GM23338 (cell line): ENCODE results near the gene INSL3. TPM values are rescaled to one million over a fixed set of nuclear protein-coding genes. Genes with fewer than 3 reads are reported as not detected.
A peak's percentile ranks its signal among the peaks of the same experiment; 100 is the strongest.
"Not testable (repeated sequence)": the region's sequence is repeated elsewhere in the genome, so short reads cannot be mapped to it uniquely, and the experiment has no call there.

Experiments used
- ATAC-seq: fragments of 200-7000 bp; cut with Tn5 transposase; 3 replicates; pipeline ENCODE4 v1.9.1; 2020
- DNase-seq: peaks from one replicate; pipeline ENCODE4 v3.0.0-alpha.2; 2015; ENCODE audit warnings: low spot score
- H2AFZ ChIP-seq: fragments of 200-600 bp; sonication (generic); 2 replicates; pipeline ENCODE4 v1.8.0; 2016; ENCODE audit warnings: antibody characterized with exemption, mild to moderate bottlenecking, moderate library complexity
- H3F3A ChIP-seq: fragments of 200-600 bp; sonication (generic); replicated peaks from 2 replicates; pipeline ENCODE4 v1.8.0; 2017; ENCODE audit warnings: antibody characterized with exemption, mixed run types, low read depth
- H3K27ac ChIP-seq: fragments of 200-600 bp; sonication (generic); 2 replicates; pipeline ENCODE4 v1.6.1; 2016; ENCODE audit warnings: low read depth
- H3K27me3 ChIP-seq: fragments of 200-600 bp; sonication (generic); 2 replicates; pipeline ENCODE4 v1.8.0; 2016; ENCODE audit warnings: mild to moderate bottlenecking, mixed run types, moderate library complexity; ENCODE audit not compliant: insufficient read depth
- H3K36me3 ChIP-seq: fragments of 200-600 bp; sonication (generic); 2 replicates; pipeline ENCODE4 v1.8.0; 2016; ENCODE audit warnings: mild to moderate bottlenecking; ENCODE audit not compliant: insufficient read depth
- H3K4me1 ChIP-seq: fragments of 200-600 bp; sonication (generic); 2 replicates; pipeline ENCODE4 v1.8.0; 2016; ENCODE audit warnings: mild to moderate bottlenecking, moderate library complexity; ENCODE audit not compliant: insufficient read depth
- H3K4me2 ChIP-seq: fragments of 200-600 bp; sonication (generic); 2 replicates; pipeline ENCODE4 v1.7.1; 2017; ENCODE audit warnings: mixed run types
- H3K4me3 ChIP-seq: fragments of 200-600 bp; sonication (generic); 2 replicates; pipeline ENCODE4 v1.6.1; 2016; ENCODE audit warnings: mixed run types
- H3K79me2 ChIP-seq: fragments of 200-600 bp; sonication (generic); replicated peaks from 2 replicates; pipeline ENCODE4 v1.8.0; 2017; ENCODE audit warnings: mild to moderate bottlenecking; ENCODE audit not compliant: insufficient read depth
- H3K9me2 ChIP-seq: fragments of 200-600 bp; sonication (generic); 2 replicates; pipeline ENCODE4 v1.8.0; 2017; ENCODE audit not compliant: insufficient read depth
- H4K20me1 ChIP-seq: fragments of 200-600 bp; sonication (generic); replicated peaks from 2 replicates; pipeline ENCODE4 v1.8.0; 2017; ENCODE audit warnings: mild to moderate bottlenecking; ENCODE audit not compliant: insufficient read depth
- H3K27ac Mint-ChIP-seq: 2 replicates; pipeline ENCODE4 v1.8.0; 2020; ENCODE audit warnings: inconsistent platforms, mild to moderate bottlenecking, moderate library complexity, mixed read lengths
- H3K27me3 Mint-ChIP-seq: 3 replicates; pipeline ENCODE4 v1.8.0; 2022; ENCODE audit warnings: low read depth, mild to moderate bottlenecking, moderate library complexity, mixed read lengths, inconsistent platforms; ENCODE audit not compliant: insufficient read depth, poor library complexity
- H3K36me3 Mint-ChIP-seq: 3 replicates; pipeline ENCODE4 v1.8.0; 2021; ENCODE audit warnings: low read depth, mild to moderate bottlenecking, inconsistent platforms, moderate library complexity, mixed read lengths
- H3K4me1 Mint-ChIP-seq: 3 replicates; pipeline ENCODE4 v1.8.0; 2020; ENCODE audit warnings: mild to moderate bottlenecking, inconsistent platforms, mixed read lengths
- H3K4me3 Mint-ChIP-seq: 3 replicates; pipeline ENCODE4 v1.8.0; 2021; ENCODE audit warnings: moderate library complexity, mild to moderate bottlenecking, inconsistent platforms, mixed read lengths
- H3K9me3 Mint-ChIP-seq: 3 replicates; pipeline ENCODE4 v1.8.0; 2020; ENCODE audit warnings: moderate library complexity, mild to moderate bottlenecking, inconsistent platforms, mixed read lengths
- CREB1 ChIP-seq: fragments of 250-450 bp; sonication (Bioruptor Pico); IDR thresholded peaks from 2 replicates; pipeline ENCODE4 v1.5.0; 2020; ENCODE audit warnings: low read depth, mild to moderate bottlenecking, moderate library complexity
- ETS1 ChIP-seq: IDR thresholded peaks from 2 replicates; pipeline ENCODE4 v1.6.1; 2016; ENCODE audit warnings: antibody characterized with exemption
- EZH2 ChIP-seq: fragments of 200-600 bp; sonication (generic); IDR thresholded peaks from one replicate; pipeline ENCODE4 v1.8.0; 2017; ENCODE audit warnings: antibody characterized with exemption, mild to moderate bottlenecking, low read depth; ENCODE audit not compliant: unreplicated experiment
- JUNB ChIP-seq: IDR thresholded peaks from one replicate; pipeline ENCODE4 v1.6.1; 2016; ENCODE audit warnings: antibody characterized with exemption; ENCODE audit not compliant: unreplicated experiment
- NANOG ChIP-seq: IDR thresholded peaks from 2 replicates; pipeline ENCODE4 v1.6.1; 2016; ENCODE audit warnings: antibody characterized with exemption, borderline replicate concordance
- POLR2AphosphoS5 ChIP-seq: IDR thresholded peaks from 2 replicates; pipeline ENCODE4 v1.6.1; 2016; ENCODE audit warnings: antibody characterized with exemption, low read depth
- ZNF331 ChIP-seq: fragments of 250-450 bp; sonication (Bioruptor Pico); IDR thresholded peaks from 2 replicates; pipeline ENCODE4 v1.5.0; 2020; ENCODE audit warnings: low read depth, mild to moderate bottlenecking, moderate library complexity
- polyA plus RNA-seq: library from polyadenylated mRNA; unstranded; fragments of >200 nt; fragmentation: Nextera tagmentation; extraction: Ambion mirVana; gene quantifications from 2 replicates; pipeline ENCODE4 v1.2.1, GENCODE V29; 2016
- total RNA-seq: library from RNA; depleted of rRNA; stranded (reverse); fragments of >200 nt; shearing (Covaris generic); gene quantifications from 2 replicates; pipeline ENCODE4 v1.2.3, GENCODE V29; 2014
- TF ChIP-seq, protein P1 (sequence below): IDR thresholded peaks from one replicate; pipeline ENCODE4 v1.6.1; 2018; ENCODE audit warnings: antibody characterized with exemption; ENCODE audit not compliant: unreplicated experiment

The INSL3 gene
- total and polyA plus RNA-seq, 2 experiments from 2014 or later: 0.76 TPM; not detected in 1

DNA sequence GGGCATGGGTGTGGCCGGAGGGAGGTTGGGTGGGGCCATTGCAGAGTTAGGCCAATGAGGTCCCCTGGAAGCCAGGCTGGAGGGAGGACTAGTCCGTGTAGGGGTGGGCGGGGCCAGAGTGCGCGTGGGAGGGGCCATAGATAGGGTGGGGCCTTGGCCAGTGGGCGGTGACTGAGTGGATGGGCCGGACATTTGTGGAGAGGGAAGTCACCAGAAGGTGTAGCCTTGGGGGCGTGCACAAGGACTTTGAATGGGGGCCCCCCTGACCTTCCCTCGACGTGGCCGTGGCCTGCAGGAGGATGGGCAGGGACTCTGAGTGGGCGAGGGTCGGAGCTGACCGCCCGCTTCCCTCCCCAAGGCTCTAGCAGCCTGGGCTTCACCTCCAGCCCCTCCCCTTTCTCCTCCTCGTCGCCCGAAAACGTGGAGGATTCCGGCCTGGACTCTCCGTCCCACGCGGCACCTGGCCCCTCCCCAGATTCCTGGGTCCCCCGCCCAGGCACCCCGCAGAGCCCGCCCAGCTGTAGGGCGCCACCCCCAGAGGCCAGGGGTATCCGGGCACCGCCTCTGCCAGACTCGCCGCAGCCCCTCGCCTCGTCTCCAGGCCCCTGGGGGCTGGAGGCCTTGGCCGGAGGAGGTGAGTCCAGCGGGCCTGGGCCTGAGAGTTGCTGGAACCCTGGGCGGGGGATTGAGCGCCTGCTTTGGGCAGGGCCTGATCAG, 42.9 kb downstream of the INSL3 start:
- H3K4me2 ChIP-seq: peak overlapping the region; percentile 96
- no peaks in the 10 kb centered on the region for H3K79me2 ChIP-seq
- Mint-ChIP-seq H3K4me1 (peaks cover 5% of the 10 kb centered on the region), H3K27ac (no peak overlapping the region), H3K36me3 (peaks cover 5% of the 10 kb centered on the region; the same call in 1 of the 3 replicates), H3K4me3 (peak overlapping the region; percentile 73), H3K9me3 (no peaks in the 10 kb centered on the region), H3K27me3 (peaks cover 11% of the 10 kb centered on the region)
- no peaks in the 10 kb centered on the region for H3K9me2 ChIP-seq
- TF ChIP-seq ZNF331 (CRISPR knock-in tag): no peak
- no peak for TF ChIP-seq ETS1
- TF ChIP-seq, protein P1, sequence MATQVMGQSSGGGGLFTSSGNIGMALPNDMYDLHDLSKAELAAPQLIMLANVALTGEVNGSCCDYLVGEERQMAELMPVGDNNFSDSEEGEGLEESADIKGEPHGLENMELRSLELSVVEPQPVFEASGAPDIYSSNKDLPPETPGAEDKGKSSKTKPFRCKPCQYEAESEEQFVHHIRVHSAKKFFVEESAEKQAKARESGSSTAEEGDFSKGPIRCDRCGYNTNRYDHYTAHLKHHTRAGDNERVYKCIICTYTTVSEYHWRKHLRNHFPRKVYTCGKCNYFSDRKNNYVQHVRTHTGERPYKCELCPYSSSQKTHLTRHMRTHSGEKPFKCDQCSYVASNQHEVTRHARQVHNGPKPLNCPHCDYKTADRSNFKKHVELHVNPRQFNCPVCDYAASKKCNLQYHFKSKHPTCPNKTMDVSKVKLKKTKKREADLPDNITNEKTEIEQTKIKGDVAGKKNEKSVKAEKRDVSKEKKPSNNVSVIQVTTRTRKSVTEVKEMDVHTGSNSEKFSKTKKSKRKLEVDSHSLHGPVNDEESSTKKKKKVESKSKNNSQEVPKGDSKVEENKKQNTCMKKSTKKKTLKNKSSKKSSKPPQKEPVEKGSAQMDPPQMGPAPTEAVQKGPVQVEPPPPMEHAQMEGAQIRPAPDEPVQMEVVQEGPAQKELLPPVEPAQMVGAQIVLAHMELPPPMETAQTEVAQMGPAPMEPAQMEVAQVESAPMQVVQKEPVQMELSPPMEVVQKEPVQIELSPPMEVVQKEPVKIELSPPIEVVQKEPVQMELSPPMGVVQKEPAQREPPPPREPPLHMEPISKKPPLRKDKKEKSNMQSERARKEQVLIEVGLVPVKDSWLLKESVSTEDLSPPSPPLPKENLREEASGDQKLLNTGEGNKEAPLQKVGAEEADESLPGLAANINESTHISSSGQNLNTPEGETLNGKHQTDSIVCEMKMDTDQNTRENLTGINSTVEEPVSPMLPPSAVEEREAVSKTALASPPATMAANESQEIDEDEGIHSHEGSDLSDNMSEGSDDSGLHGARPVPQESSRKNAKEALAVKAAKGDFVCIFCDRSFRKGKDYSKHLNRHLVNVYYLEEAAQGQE: no peak
- no peak for TF ChIP-seq EZH2
- TF ChIP-seq POLR2AphosphoS5: peak; percentile 43; the same call in 1 of the 2 replicates
- no peak for TF ChIP-seq NANOG
- TF ChIP-seq CREB1: 0 out of 2 replicates have a peak, but pooled peaks have one; percentile 8
- TF ChIP-seq JUNB: no peak
- peak overlapping the region; percentile 90 for H2AFZ ChIP-seq
- H3K4me3 ChIP-seq: peak overlapping the region; percentile 85
- no peaks in the 10 kb centered on the region for H4K20me1 ChIP-seq
- DNase-seq (peak; percentile 97), ATAC-seq (peak; percentile 82)
- 0 out of 2 replicates have a peak, but pooled peaks cover 5% of the 10 kb centered on the region for H3F3A ChIP-seq
- H3K27ac ChIP-seq: peak overlapping the region; percentile 74; the same call in 1 of the 2 replicates
- H3K4me1 ChIP-seq: no peaks in the 10 kb centered on the region
- no peaks in the 10 kb centered on the region for H3K36me3 ChIP-seq
- H3K27me3 ChIP-seq: no peaks in the 10 kb centered on the region

DNA sequence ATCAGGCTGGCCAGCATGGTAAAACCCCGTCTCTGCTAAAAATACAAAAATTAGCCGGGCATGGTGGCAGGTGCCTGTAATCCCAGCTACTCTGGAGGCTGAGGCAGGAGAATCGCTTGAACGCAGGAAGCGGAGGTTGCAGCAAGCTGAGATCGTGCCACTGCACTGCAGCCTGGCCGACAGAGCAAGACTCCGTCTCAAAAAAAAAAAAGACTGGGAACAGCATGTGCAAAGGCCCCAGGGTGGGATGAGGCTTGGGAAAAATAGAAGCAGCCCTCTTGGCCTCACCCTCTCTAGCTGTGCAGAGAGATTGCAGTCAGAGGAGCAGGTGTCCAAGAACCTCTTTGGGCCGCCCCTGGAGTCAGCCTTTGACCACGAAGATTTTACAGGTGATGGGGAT, 43.5 kb downstream of the INSL3 start:
- H3K27ac Mint-ChIP-seq, H4K20me1 ChIP-seq, H3K36me3 Mint-ChIP-seq, ATAC-seq, H3K4me2 ChIP-seq, H3K4me1 Mint-ChIP-seq, H3K27ac ChIP-seq, DNase-seq, H3K4me3 ChIP-seq, H2AFZ ChIP-seq, H3K27me3 ChIP-seq, H3K4me1 ChIP-seq, H3F3A ChIP-seq, H3K9me3 Mint-ChIP-seq, H3K36me3 ChIP-seq, H3K9me2 ChIP-seq, H3K79me2 ChIP-seq: not testable (repeated sequence)
- Mint-ChIP-seq H3K4me3 (peak overlapping the region; percentile 73; the same call in 2 of the 3 replicates), H3K27me3 (peaks cover 14% of the 10 kb centered on the region)
